ENCODE results near the gene GPSM1. TPM values are rescaled to one million over a fixed set of nuclear protein-coding genes. Genes with fewer than 3 reads are reported as not detected.

Gene GPSM1
- total and polyA plus RNA-seq, 9 of the 15 experiments (the other 6 are each of a cell fraction or from before 2014, with no cell fraction given) = 0.04 to 14.2 (median 3.1) TPM

DNA sequence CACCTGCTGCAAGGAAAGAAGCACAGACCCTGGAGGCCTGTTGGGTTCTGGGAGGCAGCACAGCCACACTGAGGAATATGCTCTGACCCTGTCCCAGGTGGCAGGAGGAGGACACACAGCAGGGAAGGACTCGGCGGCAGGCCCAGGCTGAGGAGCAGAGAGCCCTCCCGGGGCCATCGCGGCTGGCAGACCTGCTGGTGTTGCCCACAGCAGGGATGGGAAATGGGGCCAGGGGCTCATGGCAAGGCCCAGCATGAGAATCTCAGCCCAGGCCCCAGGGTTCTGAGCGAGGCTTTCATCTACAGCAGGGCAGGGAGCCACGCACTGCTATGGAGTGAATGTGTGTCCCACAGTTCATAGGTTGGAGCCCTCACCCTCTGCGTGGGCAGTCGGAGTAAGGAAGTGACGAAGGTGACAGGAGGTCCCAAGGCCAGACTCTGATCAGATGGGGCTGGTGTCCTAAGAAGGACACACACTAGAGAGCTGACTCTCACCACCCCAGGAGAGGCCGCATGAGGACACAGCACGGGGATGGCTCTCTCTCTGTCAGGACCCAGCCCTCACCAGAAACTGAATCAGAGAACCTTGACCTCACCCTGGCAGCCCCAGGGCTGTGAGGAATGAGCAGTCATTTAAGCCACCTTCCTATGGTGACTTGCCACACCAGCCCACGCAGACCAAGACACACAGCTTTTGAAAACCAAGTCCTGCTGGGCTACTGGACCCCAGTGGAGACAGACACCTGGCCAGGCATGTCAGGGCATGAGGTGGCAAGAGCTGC lies 10.3 kb upstream of the GPSM1 start:
- Histone ChIP-seq H2AFZ (ENCODE audit: low read depth, low read length) (no peak overlapping the region), H3K27ac (ENCODE audit: extremely low read depth, low read depth, low read length) (no peak overlapping the region), H3K27me3 (ENCODE audit: control insufficient read depth in 2 of 2, insufficient read depth in 2 of 2, low read length in 2 of 2) (peaks cover 7 to 30% of the 10 kb centered on the region in 2 experiments; a peak in 3 of 5 replicates), H3K4me1 (replicated peaks in 1 of 2; ENCODE audit: control insufficient read depth in 2 of 2, insufficient read depth in 2 of 2, low read length in 2 of 2) (peaks cover 0 to 30% of the 10 kb centered on the region in 2 experiments; a peak in 2 of 5 replicates), H3K4me2 (ENCODE audit: insufficient read depth, low read length) (no peak overlapping the region), H3K79me2 (ENCODE audit: control insufficient read depth, insufficient read depth, low read length) (no peaks in the 10 kb centered on the region), H3K9me3 (replicated peaks; ENCODE audit: control insufficient read depth, insufficient read depth, low read depth, low read length) (peaks cover 7% of the 10 kb centered on the region), H3K36me3 (ENCODE audit: control insufficient read depth, insufficient read depth, low read length) (no peaks in the 10 kb centered on the region), H3K9me1 (ENCODE audit: control insufficient read depth, insufficient read depth, low read length) (no peaks in the 10 kb centered on the region), H4K20me1 (replicated peaks; ENCODE audit: control insufficient read depth, insufficient read depth, low read length) (no peaks in the 10 kb centered on the region; the same call in 1 of the 2 replicates), H3K4me3 (no peak overlapping the region), H3K9ac (ENCODE audit: insufficient read depth in 1 of 2, low read depth in 2 of 2, low read length in 2 of 2) (no peak overlapping the region)
- ATAC-seq (no peak), DNase-seq (ENCODE audit: extremely low read depth in 1 of 4, low spot score in 3 of 4) (no peak), FAIRE-seq (no peak)
- no TSS peak for BruUV-seq (replicated peaks)
- intact Hi-C loops (cut with micrococcal nuclease) = no loop called here
- ChIA-PET CTCF (ENCODE audit: low intra/inter-chr PET ratio) (no interaction called here), POLR2A (no interaction called here)
- TF ChIP-seq EGR1 (conservative IDR thresholded peaks at IDR 0.05) = peak; percentile 47
- TF ChIP-seq MXI1 (IDR thresholded peaks at IDR 0.05; ENCODE audit: low read depth, low read length) = no peak
- no peak for TF ChIP-seq KAT8 (IDR thresholded peaks at IDR 0.05; ENCODE audit: low read depth)
- no peak for TF ChIP-seq ZNF79 (CRISPR knock-in tag; IDR thresholded peaks at IDR 0.05; ENCODE audit: low read depth)
- TF ChIP-seq GTF2E2 (tag; IDR thresholded peaks at IDR 0.05) = no peak
- TF ChIP-seq, protein P1, sequence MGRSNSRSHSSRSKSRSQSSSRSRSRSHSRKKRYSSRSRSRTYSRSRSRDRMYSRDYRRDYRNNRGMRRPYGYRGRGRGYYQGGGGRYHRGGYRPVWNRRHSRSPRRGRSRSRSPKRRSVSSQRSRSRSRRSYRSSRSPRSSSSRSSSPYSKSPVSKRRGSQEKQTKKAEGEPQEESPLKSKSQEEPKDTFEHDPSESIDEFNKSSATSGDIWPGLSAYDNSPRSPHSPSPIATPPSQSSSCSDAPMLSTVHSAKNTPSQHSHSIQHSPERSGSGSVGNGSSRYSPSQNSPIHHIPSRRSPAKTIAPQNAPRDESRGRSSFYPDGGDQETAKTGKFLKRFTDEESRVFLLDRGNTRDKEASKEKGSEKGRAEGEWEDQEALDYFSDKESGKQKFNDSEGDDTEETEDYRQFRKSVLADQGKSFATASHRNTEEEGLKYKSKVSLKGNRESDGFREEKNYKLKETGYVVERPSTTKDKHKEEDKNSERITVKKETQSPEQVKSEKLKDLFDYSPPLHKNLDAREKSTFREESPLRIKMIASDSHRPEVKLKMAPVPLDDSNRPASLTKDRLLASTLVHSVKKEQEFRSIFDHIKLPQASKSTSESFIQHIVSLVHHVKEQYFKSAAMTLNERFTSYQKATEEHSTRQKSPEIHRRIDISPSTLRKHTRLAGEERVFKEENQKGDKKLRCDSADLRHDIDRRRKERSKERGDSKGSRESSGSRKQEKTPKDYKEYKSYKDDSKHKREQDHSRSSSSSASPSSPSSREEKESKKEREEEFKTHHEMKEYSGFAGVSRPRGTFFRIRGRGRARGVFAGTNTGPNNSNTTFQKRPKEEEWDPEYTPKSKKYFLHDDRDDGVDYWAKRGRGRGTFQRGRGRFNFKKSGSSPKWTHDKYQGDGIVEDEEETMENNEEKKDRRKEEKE (IDR thresholded peaks at IDR 0.05; ENCODE audit: borderline replicate concordance in 1 of 2, control insufficient read depth in 1 of 2, low read depth in 2 of 2, low read length in 1 of 2) = no peak
- 9% methylated on average over 13 of the region's 13 CpGs for WGBS (ENCODE audit: insufficient coverage, low coverage, missing lambda C conversion rate)
- in situ Hi-C loops (cut with MboI) = no loop called here

Measured in K562 (cell line).